K562 (cell line): ENCODE data around the gene SMAD3. TPM values are rescaled to one million over a fixed set of nuclear protein-coding genes. Genes with fewer than 3 reads are reported as not detected.

Experiments
- ADNP ChIP-seq: fragments of 200-800 bp; sonication (Bioruptor generic); IDR thresholded peaks from 2 replicates; pipeline ENCODE4 v1.6.1; 2016; ENCODE audit warnings: missing genetic modification characterization, missing compliant biosample characterization
- ARID1B ChIP-seq: fragments of 450-650 bp; IDR thresholded peaks from 2 replicates; pipeline ENCODE4 v1.6.1; 2016; ENCODE audit warnings: antibody characterized with exemption, mild to moderate bottlenecking, inconsistent platforms
- CBFA2T3 ChIP-seq: fragments of 450-650 bp; IDR thresholded peaks from 2 replicates; pipeline ENCODE4 v1.6.1; 2017
- HDGF ChIP-seq: fragments of 450-650 bp; IDR thresholded peaks from 2 replicates; pipeline ENCODE4 v1.6.1; 2016
- PHTF2 ChIP-seq: fragments of 250-450 bp; sonication (Bioruptor Pico); IDR thresholded peaks from 2 replicates; pipeline ENCODE4 v1.5.0; 2021; ENCODE audit warnings: mild to moderate bottlenecking
- POLR2A ChIP-seq: fragments of 450-650 bp; conservative IDR thresholded peaks from 2 replicates; pipeline ENCODE4 v1.6.1; 2016
- PTBP1 ChIP-seq: fragments of 200-400 bp; formaldehyde crosslinking; IDR thresholded peaks from 2 replicates; pipeline ENCODE4 v1.6.1; 2017; ENCODE audit warnings: low read depth, low read length
- SLC30A9 ChIP-seq: fragments of 250-450 bp; sonication (Bioruptor Pico); IDR thresholded peaks from 2 replicates; pipeline ENCODE4 v1.8.0; 2022; ENCODE audit warnings: mild to moderate bottlenecking, moderate library complexity
- SOX6 ChIP-seq: fragments of 450-650 bp; IDR thresholded peaks from 2 replicates; pipeline ENCODE4 v1.6.1; 2014; ENCODE audit warnings: mild to moderate bottlenecking
- TEAD4 ChIP-seq, 2 experiments: sonication (generic) in 1 of 2; formaldehyde crosslinking in 1 of 2; IDR thresholded peaks; 2 replicates each; pipeline versions ENCODE4 v1.6.1 to v1.8.0; 2012 to 2022; ENCODE audit warnings: borderline replicate concordance in 1 of 2, inconsistent platforms in 1 of 2, low read length in 1 of 2, mild to moderate bottlenecking in 1 of 2, missing genetic modification reagents in 1 of 2
- ZNF212 ChIP-seq: fragments of 450-650 bp; formaldehyde crosslinking; IDR thresholded peaks from 2 replicates; pipeline ENCODE4 v1.4.0; 2020; ENCODE audit warnings: mild to moderate bottlenecking
- ZNF239 ChIP-seq: fragments of 250-450 bp; sonication (Bioruptor Pico); IDR thresholded peaks from 2 replicates; pipeline ENCODE4 v1.4.0; 2020; ENCODE audit warnings: mild to moderate bottlenecking
- polyA plus RNA-seq, 8 experiments: library from polyadenylated mRNA; depleted of rRNA in 4 of 8; stranded (reverse) in 5 of 8; unstranded in 3 of 8; fragments of >200 nt; fragmentation: Nextera tagmentation in 2 of 8; fragmentation: Illumina TruSeq in 1 of 8; extraction: Ambion mirVana in 2 of 8; extraction: Trizol in 1 of 8; gene quantifications; 2 replicates each; pipeline versions ENCODE4 v1.2.1 to v1.2.3, GENCODE V29; 2011 to 2014; ENCODE audit warnings: inconsistent platforms in 1 of 8, missing spikeins in 1 of 8
- total RNA-seq, 7 experiments: library from RNA; depleted of rRNA in 6 of 7; stranded (reverse); fragments of >200 nt in 6 of 7; fragmentation: Illumina TruSeq in 2 of 7; extraction: Trizol in 2 of 7; gene quantifications; 2 replicates each; pipeline versions ENCODE4 v1.2.1 to v1.2.3, GENCODE V29; 2011 to 2021; ENCODE audit warnings: low replicate concordance in 1 of 7
- TF ChIP-seq, protein P1 (sequence below): fragments of 250-450 bp; sonication (Bioruptor Pico); IDR thresholded peaks from 2 replicates; pipeline ENCODE4 v1.4.0; 2020
- TF ChIP-seq, protein P2 (sequence below): fragments of 450-650 bp; IDR thresholded peaks from 2 replicates; pipeline ENCODE4 v1.6.1; 2018; ENCODE audit warnings: mild to moderate bottlenecking, low read depth; ENCODE audit not compliant: partially characterized antibody
- TF ChIP-seq, protein P3 (sequence below): fragments of 450-650 bp; formaldehyde crosslinking; IDR thresholded peaks from 2 replicates; pipeline ENCODE4 v1.4.0; 2020; ENCODE audit warnings: mild to moderate bottlenecking, moderate library complexity
- TF ChIP-seq, protein P4 (sequence below), 2 experiments: fragments of 250-450 bp in 1 of 2; fragments of 450-650 bp in 1 of 2; sonication (Bioruptor Pico) in 1 of 2; IDR thresholded peaks; 2 replicates each; pipeline versions ENCODE4 v1.6.1 to v1.8.0; 2016 to 2021; ENCODE audit warnings: mild to moderate bottlenecking in 2 of 2, moderate library complexity in 2 of 2, missing compliant biosample characterization in 1 of 2, missing genetic modification characterization in 1 of 2
- TF ChIP-seq, protein P5 (sequence below): fragments of 250-450 bp; sonication (Bioruptor Pico); IDR thresholded peaks from 2 replicates; pipeline ENCODE4 v1.5.0; 2021

The SMAD3 gene
- total and polyA plus RNA-seq, 9 of the 15 experiments (the other 6 are each of a cell fraction or from before 2014, with no cell fraction given): 4.3 to 39.2 (median 11.1) TPM

DNA sequence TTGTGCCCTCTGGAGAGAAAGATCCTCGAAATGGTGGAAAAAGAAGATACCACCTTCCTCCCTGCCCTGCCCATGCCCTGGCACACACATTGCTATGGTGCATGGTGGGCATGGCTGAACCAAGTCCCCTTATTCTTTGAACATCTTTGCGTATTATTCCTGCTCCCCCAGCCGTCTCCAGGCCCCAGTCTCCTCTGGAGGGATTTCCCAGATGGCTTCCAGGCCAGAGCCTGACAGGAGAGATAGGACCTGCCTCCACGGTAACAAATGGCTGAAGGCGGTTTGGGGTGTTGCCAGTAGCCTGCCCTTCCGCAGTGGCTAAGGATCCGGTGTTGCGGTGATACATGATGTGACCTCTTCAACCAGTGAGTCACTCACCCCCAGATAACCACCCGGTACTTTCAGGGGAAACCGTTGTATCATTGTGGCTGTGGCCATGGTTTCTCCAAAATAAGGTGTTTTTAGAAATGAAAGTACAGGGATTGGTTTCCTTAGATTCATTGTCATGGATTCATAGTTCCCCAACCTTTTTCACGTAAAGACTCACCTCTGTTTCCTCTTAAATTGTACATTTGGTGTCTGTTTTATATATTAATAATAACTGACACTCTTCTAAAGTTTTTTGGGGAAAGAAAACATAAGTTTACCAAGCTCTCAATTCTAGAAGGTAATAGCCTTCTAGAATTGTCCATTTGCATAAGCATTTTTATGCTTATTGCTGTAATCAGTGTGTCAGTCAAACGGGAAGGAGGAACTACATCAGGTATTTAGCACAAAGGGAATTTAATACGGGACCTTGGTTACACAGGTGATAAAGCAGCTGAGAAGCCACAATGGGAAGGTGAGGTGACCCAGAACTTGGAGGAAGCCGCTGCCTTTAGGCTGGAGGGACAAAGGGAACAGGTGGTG, 25.9 kb downstream of the SMAD3 start (continued):
- TF ChIP-seq ARID1B: peak; percentile 99
- TF ChIP-seq ADNP (tag): no peak
- TF ChIP-seq, protein P1, sequence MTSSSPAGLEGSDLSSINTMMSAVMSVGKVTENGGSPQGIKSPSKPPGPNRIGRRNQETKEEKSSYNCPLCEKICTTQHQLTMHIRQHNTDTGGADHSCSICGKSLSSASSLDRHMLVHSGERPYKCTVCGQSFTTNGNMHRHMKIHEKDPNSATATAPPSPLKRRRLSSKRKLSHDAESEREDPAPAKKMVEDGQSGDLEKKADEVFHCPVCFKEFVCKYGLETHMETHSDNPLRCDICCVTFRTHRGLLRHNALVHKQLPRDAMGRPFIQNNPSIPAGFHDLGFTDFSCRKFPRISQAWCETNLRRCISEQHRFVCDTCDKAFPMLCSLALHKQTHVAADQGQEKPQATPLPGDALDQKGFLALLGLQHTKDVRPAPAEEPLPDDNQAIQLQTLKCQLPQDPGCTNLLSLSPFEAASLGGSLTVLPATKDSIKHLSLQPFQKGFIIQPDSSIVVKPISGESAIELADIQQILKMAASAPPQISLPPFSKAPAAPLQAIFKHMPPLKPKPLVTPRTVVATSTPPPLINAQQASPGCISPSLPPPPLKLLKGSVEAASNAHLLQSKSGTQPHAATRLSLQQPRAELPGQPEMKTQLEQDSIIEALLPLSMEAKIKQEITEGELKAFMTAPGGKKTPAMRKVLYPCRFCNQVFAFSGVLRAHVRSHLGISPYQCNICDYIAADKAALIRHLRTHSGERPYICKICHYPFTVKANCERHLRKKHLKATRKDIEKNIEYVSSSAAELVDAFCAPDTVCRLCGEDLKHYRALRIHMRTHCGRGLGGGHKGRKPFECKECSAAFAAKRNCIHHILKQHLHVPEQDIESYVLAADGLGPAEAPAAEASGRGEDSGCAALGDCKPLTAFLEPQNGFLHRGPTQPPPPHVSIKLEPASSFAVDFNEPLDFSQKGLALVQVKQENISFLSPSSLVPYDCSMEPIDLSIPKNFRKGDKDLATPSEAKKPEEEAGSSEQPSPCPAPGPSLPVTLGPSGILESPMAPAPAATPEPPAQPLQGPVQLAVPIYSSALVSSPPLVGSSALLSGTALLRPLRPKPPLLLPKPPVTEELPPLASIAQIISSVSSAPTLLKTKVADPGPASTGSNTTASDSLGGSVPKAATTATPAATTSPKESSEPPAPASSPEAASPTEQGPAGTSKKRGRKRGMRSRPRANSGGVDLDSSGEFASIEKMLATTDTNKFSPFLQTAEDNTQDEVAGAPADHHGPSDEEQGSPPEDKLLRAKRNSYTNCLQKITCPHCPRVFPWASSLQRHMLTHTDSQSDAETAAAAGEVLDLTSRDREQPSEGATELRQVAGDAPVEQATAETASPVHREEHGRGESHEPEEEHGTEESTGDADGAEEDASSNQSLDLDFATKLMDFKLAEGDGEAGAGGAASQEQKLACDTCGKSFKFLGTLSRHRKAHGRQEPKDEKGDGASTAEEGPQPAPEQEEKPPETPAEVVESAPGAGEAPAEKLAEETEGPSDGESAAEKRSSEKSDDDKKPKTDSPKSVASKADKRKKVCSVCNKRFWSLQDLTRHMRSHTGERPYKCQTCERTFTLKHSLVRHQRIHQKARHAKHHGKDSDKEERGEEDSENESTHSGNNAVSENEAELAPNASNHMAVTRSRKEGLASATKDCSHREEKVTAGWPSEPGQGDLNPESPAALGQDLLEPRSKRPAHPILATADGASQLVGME: no peak
- TF ChIP-seq, protein P2, sequence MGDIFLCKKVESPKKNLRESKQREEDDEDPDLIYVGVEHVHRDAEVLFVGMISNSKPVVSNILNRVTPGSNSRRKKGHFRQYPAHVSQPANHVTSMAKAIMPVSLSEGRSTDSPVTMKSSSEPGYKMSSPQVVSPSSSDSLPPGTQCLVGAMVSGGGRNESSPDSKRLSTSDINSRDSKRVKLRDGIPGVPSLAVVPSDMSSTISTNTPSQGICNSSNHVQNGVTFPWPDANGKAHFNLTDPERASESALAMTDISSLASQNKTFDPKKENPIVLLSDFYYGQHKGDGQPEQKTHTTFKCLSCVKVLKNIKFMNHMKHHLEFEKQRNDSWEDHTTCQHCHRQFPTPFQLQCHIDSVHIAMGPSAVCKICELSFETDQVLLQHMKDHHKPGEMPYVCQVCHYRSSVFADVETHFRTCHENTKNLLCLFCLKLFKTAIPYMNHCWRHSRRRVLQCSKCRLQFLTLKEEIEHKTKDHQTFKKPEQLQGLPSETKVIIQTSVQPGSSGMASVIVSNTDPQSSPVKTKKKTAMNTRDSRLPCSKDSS: no peak
- TF ChIP-seq SLC30A9 (CRISPR knock-in tag): no peak
- no peak for TF ChIP-seq ZNF212
- peak; percentile 99 for TF ChIP-seq CBFA2T3
- peak; percentile 46; the same call in 1 of the 2 replicates for TF ChIP-seq POLR2A
- TF ChIP-seq PHTF2 (CRISPR knock-in tag): no peak
- TF ChIP-seq, protein P3, sequence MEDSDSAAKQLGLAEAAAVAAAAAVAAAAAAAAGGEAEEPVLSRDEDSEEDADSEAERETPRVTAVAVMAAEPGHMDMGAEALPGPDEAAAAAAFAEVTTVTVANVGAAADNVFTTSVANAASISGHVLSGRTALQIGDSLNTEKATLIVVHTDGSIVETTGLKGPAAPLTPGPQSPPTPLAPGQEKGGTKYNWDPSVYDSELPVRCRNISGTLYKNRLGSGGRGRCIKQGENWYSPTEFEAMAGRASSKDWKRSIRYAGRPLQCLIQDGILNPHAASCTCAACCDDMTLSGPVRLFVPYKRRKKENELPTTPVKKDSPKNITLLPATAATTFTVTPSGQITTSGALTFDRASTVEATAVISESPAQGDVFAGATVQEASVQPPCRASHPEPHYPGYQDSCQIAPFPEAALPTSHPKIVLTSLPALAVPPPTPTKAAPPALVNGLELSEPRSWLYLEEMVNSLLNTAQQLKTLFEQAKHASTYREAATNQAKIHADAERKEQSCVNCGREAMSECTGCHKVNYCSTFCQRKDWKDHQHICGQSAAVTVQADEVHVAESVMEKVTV: peak; percentile 15; the same call in 1 of the 2 replicates
- TF ChIP-seq, protein P4, sequence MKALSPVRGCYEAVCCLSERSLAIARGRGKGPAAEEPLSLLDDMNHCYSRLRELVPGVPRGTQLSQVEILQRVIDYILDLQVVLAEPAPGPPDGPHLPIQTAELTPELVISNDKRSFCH (CRISPR knock-in tag; IDR thresholded peaks at IDR 0.05): no peak
- TF ChIP-seq, protein P4 (tag; IDR thresholded peaks at IDR 0.05): peak; percentile 93
- TF ChIP-seq PTBP1: no peak
- peak; percentile 98 for TF ChIP-seq TEAD4 (IDR thresholded peaks at IDR 0.05; ENCODE audit: low read length)
- TF ChIP-seq TEAD4 (CRISPR knock-in tag; IDR thresholded peaks at IDR 0.05; ENCODE audit: borderline replicate concordance): no peak
- TF ChIP-seq, protein P5, sequence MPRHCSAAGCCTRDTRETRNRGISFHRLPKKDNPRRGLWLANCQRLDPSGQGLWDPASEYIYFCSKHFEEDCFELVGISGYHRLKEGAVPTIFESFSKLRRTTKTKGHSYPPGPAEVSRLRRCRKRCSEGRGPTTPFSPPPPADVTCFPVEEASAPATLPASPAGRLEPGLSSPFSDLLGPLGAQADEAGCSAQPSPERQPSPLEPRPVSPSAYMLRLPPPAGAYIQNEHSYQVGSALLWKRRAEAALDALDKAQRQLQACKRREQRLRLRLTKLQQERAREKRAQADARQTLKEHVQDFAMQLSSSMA (CRISPR knock-in tag): no peak
- peak; percentile 94 for TF ChIP-seq SOX6
- no peak for TF ChIP-seq HDGF
- peak; percentile 65 for TF ChIP-seq ZNF239
